ENCODE results near the gene MAGI1.

DNA sequence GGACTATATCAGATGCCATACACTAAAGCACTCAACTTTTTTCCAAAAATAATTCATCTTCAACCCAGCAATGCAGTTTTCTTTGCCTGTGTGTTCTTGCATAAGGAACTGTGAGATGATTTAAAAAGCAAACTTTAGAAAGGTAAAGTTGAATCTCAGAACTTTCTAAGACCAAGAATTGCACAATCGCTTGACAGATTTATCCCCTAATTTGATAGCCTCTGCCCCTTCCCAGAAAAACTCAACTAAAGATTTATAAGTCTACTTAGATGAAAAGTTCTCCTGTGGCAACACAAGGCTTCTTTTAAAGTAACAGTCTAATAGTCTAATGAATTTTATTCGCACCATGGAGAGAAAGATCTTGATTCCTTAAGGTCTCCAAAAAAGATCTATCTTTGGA is 259.3 kb downstream of the MAGI1 start:
- TF ChIP-seq, protein P1, sequence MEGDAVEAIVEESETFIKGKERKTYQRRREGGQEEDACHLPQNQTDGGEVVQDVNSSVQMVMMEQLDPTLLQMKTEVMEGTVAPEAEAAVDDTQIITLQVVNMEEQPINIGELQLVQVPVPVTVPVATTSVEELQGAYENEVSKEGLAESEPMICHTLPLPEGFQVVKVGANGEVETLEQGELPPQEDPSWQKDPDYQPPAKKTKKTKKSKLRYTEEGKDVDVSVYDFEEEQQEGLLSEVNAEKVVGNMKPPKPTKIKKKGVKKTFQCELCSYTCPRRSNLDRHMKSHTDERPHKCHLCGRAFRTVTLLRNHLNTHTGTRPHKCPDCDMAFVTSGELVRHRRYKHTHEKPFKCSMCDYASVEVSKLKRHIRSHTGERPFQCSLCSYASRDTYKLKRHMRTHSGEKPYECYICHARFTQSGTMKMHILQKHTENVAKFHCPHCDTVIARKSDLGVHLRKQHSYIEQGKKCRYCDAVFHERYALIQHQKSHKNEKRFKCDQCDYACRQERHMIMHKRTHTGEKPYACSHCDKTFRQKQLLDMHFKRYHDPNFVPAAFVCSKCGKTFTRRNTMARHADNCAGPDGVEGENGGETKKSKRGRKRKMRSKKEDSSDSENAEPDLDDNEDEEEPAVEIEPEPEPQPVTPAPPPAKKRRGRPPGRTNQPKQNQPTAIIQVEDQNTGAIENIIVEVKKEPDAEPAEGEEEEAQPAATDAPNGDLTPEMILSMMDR (IDR thresholded peaks at IDR 0.05; ENCODE audit: insufficient read depth, low read length, poor library complexity, severe bottlenecking): no peak
- TF ChIP-seq EZH2phosphoT487 (conservative IDR thresholded peaks at IDR 0.05; ENCODE audit: low read length): no peak
